Measurements from ENCODE around the gene SIGLEC1. TPM values are rescaled to one million over a fixed set of nuclear protein-coding genes. Genes with fewer than 3 reads are reported as not detected.

Gene SIGLEC1
- total RNA-seq, 4 donors from 2014 or later: 0.61 to 3.0 (median 2.6) TPM

- no peak for ATAC-seq
- Histone ChIP-seq H3K4me3 (no peak overlapping the region), H3K4me1 (peaks cover 5 to 13% of the 10 kb centered on the region in 2 donors), H3K36me3 (no peaks in the 10 kb centered on the region), H3K27ac (no peak overlapping the region), H3K9me3 (no peaks in the 10 kb centered on the region), H3K27me3 (no peaks in the 10 kb centered on the region)
- in situ Hi-C loops (cut with MboI; ENCODE audit: low sequenced_read_pairs in 4 of 4): no loop called here
- intact Hi-C loops (cut with DNase I; ENCODE audit: low total_unique reads): no loop called here
- DNase-seq: no peak
- no peak for TF ChIP-seq POLR2A (IDR thresholded peaks at IDR 0.05)
- no peak for TF ChIP-seq CTCF (IDR thresholded peaks at IDR 0.05 in 4 of 5, conservative IDR thresholded peaks at IDR 0.05 in 1 of 5)
These were observed 6.9 kb downstream of the SIGLEC1 start for GRCh38 chr20:3705491-3705969.

GRCh38 chr20:3704087-3704486 lies 8.3 kb downstream of the SIGLEC1 start:
- H3K9me3 ChIP-seq: no peaks in the 10 kb centered on the region
- DNase-seq (no peak), ATAC-seq (no peak)
- peaks cover 5 to 13% of the 10 kb centered on the region in 2 donors for H3K4me1 ChIP-seq
- H3K4me3 ChIP-seq: no peak overlapping the region
- TF ChIP-seq CTCF (IDR thresholded peaks at IDR 0.05 in 4 of 5, conservative IDR thresholded peaks at IDR 0.05 in 1 of 5): no peak
- no peak for TF ChIP-seq POLR2A (IDR thresholded peaks at IDR 0.05)
- intact Hi-C loops (cut with DNase I; ENCODE audit: low total_unique reads) (no loop called here), in situ Hi-C loops (cut with MboI; ENCODE audit: low sequenced_read_pairs in 4 of 4) (no loop called here)
- no peaks in the 10 kb centered on the region for H3K36me3 ChIP-seq
- no peaks in the 10 kb centered on the region for H3K27me3 ChIP-seq
- no peak overlapping the region for H3K27ac ChIP-seq

GRCh38 chr20:3702611-3703391 lies 9.6 kb downstream of the SIGLEC1 start:
- TF ChIP-seq CTCF (IDR thresholded peaks at IDR 0.05 in 4 of 5, conservative IDR thresholded peaks at IDR 0.05 in 1 of 5): no peak
- TF ChIP-seq POLR2A (IDR thresholded peaks at IDR 0.05): no peak
- Histone ChIP-seq H3K36me3 (no peaks in the 10 kb centered on the region), H3K9me3 (no peaks in the 10 kb centered on the region), H3K4me1 (peaks cover 5 to 11% of the 10 kb centered on the region in 2 donors), H3K4me3 (no peak overlapping the region), H3K27ac (no peak overlapping the region), H3K27me3 (no peaks in the 10 kb centered on the region)
- DNase-seq (no peak), ATAC-seq (no peak)
- intact Hi-C loops (cut with DNase I; ENCODE audit: low total_unique reads): no loop called here
- in situ Hi-C loops (cut with MboI; ENCODE audit: low sequenced_read_pairs in 4 of 4): no loop called here

- H3K9me3 ChIP-seq: peaks cover 0 to 1% (median 0%) of the 10 kb centered on the region in 3 donors
- DNase-seq (no peak), ATAC-seq (no peak)
- intact Hi-C loops (cut with DNase I; ENCODE audit: low total_unique reads): no loop called here
- H3K4me3 ChIP-seq: no peak overlapping the region
- H3K4me1 ChIP-seq: no peaks in the 10 kb centered on the region
- H3K27me3 ChIP-seq: no peaks in the 10 kb centered on the region
- no peaks in the 10 kb centered on the region for H3K36me3 ChIP-seq
- H3K27ac ChIP-seq: no peak overlapping the region
- in situ Hi-C loops (cut with MboI; ENCODE audit: low sequenced_read_pairs in 4 of 4): no loop called here
- TF ChIP-seq CTCF (IDR thresholded peaks at IDR 0.05 in 4 of 5, conservative IDR thresholded peaks at IDR 0.05 in 1 of 5) (no peak), POLR2A (IDR thresholded peaks at IDR 0.05) (no peak)
These were observed 11.1 kb downstream of the SIGLEC1 start for GRCh38 chr20:3701061-3701998.
